ENCODE data around the gene APOL4.

DNA sequence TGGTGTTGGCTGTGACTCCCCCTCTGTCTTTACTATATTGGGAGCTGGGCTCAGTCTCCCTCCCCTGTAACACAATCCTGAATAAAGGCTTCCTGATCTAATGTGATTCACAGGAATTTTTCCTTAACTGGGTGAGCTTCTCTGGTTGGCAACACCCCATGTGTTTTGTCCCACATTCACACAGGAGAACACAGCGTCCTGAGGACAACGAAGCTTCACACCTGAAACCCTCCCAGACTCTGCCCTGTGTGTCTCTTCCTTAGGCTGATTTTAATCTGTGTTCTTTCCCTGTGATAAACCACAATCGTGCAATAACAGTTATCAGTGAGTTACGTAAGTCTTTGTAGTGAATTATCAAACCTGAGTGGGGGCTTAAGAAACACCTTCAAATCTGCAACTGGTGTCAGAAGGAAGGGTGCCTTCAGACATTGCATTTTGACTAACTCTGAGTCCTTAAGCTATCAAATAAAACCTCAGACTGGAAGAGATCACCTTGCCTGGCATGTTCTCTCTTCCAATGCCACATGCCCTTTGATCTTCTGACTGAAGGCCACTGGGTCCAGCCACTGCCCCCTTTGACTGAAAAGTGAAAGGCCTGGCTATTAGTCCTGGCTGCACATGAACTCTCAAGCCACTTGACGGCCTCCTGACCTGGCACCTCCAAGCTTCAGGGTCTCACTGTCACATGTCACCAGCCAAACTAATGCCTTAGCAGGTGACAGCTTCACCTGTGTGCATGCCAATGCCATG lies 58.4 kb downstream of the APOL4 start:
- TF ChIP-seq ZNF274 (IDR thresholded peaks at IDR 0.05; ENCODE audit: low read depth, low read length), result no peak
- no peak for TF ChIP-seq YY1 (IDR thresholded peaks at IDR 0.05; ENCODE audit: insufficient read depth, insufficient read length)
